Ectodermal cell (in vitro differentiated cells): Measurements from ENCODE around the gene GPRASP2.
"Not testable (repeated sequence)": the region's sequence is repeated elsewhere in the genome, so short reads cannot be mapped to it uniquely, and the experiment has no call there.

Experiments used
- H3K27ac ChIP-seq: 2 replicates; pipeline ENCODE4 v1.7.0; 2013; ENCODE audit warnings: mild to moderate bottlenecking, low read depth, low read length; ENCODE audit not compliant: insufficient read depth, poor library complexity, severe bottlenecking
- H3K27me3 ChIP-seq: 2 replicates; pipeline ENCODE4 v1.7.0; 2013; ENCODE audit warnings: mild to moderate bottlenecking, low read length; ENCODE audit not compliant: insufficient read depth, control insufficient read depth, poor library complexity, severe bottlenecking
- H3K36me3 ChIP-seq: one replicate; pipeline ENCODE4 v1.7.0; 2013; ENCODE audit warnings: low read length; ENCODE audit not compliant: control insufficient read depth, insufficient read depth
- H3K4me1 ChIP-seq: one replicate; pipeline ENCODE4 v1.7.0; 2013; ENCODE audit warnings: low read length; ENCODE audit not compliant: control insufficient read depth, insufficient read depth
- H3K4me3 ChIP-seq: 2 replicates; pipeline ENCODE4 v1.7.0; 2013; ENCODE audit warnings: low read depth, low read length, control low read depth; ENCODE audit not compliant: insufficient read depth
- H3K9me3 ChIP-seq: 2 replicates; pipeline ENCODE4 v1.7.0; 2013; ENCODE audit warnings: mild to moderate bottlenecking, low read length, moderate library complexity; ENCODE audit not compliant: control insufficient read depth
- WGBS, 2 experiments: methylation state at CpG; one replicate each; pipeline ENCODE4 v1.1.7; 2013; ENCODE audit warnings: missing lambda C conversion rate in 2 of 2; 5-methylcytosine and 5-hydroxymethylcytosine counted together

GPRASP2 gene

DNA sequence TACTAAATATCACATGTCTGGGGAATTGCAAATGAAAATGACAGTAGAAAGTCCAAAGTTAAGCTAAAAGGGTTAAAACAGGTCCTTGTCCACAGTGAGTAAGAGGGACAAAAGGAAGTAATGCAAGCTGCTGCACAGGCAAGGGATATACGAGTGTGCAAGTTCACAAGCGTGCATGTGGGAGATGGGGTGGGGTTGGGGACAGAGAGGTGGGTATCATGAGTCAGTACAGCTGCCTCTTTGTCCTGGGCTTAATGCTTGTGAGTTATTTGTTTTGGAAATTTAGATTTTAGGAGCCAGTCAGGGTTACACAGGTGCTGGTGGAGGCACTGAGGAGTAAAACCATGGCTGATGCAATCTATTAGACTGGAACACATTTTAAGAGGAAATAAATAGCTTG is 3.3 kb upstream of the GPRASP2 start:
- no peaks in the 10 kb centered on the region for H3K27me3 ChIP-seq
- no peaks in the 10 kb centered on the region for H3K9me3 ChIP-seq
- H3K4me1 ChIP-seq, result no peaks in the 10 kb centered on the region
- no peak overlapping the region for H3K4me3 ChIP-seq
- H3K27ac ChIP-seq, result no peak overlapping the region
- no peaks in the 10 kb centered on the region for H3K36me3 ChIP-seq
- WGBS, 2 experiments, result 93% methylated on average over 2 of the region's 2 CpGs

DNA sequence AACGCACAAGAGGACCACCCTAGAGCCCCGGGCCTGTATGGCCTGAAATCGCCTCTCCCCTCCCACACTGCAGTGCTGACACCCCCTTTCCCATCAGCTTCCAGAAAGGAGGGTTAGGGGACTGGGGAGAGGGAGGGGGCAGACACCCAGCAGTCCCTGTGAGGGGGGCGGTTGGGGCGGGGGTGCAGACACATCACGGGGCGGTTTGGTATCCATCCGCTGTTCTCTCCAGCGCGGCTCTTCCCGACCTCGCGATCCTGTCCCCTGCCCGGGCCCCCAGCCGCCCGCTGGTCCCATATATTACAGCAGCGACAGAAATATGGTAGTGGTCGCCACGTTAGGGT is 404 bp upstream of the GPRASP2 start:
- no peaks in the 10 kb centered on the region for H3K9me3 ChIP-seq
- H3K36me3 ChIP-seq, result no peaks in the 10 kb centered on the region
- H3K4me1 ChIP-seq, result no peaks in the 10 kb centered on the region
- H3K27ac ChIP-seq, result no peak overlapping the region
- no peaks in the 10 kb centered on the region for H3K27me3 ChIP-seq
- peak overlapping the region; percentile 60 for H3K4me3 ChIP-seq
- WGBS, 2 experiments, result 12 to 13% methylated on average over 18 to 19 of the region's 19 CpGs

DNA sequence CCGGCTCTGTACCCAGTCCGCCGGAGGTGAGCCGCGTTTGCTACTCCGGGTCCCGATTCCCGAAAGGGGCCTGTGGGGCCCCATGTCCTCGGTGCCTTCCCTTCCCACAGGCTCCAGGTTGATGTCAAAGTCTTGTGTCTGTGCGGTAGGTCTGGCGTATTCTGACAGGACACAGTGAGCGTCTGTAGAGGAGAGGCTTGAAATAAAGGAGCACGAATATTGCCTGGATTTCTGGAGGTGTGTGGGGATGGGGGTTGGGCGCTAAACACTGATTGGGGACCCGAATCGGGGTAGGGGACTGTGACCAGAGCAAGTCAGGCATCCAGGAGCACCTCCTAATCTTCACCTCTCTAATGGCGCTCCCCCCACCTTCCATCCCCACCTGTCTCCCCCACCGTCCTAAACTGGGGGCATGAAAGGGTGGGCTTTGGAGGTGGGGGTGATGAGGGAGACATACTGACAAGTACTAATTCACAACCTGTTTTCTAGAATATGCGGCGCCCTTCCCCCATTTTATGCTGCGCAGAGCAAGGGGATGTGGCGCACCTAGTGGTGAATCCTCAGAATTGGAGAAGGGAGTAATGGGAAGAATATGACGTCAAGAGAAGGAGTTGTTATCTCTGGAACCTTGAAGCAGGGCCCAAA is 855 bp downstream of the GPRASP2 start:
- 2 to 3% methylated on average over 18 to 19 of the region's 23 CpGs for WGBS, 2 experiments

DNA sequence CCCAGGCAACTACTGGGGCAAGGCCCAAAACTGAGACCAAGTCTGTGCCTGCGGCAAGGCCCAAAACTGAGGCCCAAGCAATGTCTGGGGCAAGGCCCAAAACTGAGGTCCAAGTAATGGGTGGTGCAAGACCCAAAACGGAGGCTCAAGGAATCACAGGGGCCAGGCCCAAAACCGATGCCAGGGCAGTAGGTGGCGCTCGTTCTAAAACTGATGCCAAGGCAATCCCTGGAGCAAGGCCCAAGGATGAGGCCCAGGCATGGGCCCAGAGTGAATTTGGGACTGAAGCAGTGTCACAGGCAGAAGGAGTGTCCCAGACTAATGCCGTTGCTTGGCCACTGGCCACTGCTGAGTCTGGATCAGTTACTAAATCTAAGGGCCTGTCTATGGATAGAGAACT is 2.7 kb downstream of the GPRASP2 start:
- no peaks in the 10 kb centered on the region for H3K27me3 ChIP-seq

More for the DNA sequence above, 855 bp downstream of the GPRASP2 start:
- H3K27me3 ChIP-seq, result no peaks in the 10 kb centered on the region
- H3K36me3 ChIP-seq, result no peaks in the 10 kb centered on the region
- no peaks in the 10 kb centered on the region for H3K4me1 ChIP-seq
- no peaks in the 10 kb centered on the region for H3K9me3 ChIP-seq
- H3K27ac ChIP-seq, result no peak overlapping the region
- peak overlapping the region; percentile 60 for H3K4me3 ChIP-seq

DNA sequence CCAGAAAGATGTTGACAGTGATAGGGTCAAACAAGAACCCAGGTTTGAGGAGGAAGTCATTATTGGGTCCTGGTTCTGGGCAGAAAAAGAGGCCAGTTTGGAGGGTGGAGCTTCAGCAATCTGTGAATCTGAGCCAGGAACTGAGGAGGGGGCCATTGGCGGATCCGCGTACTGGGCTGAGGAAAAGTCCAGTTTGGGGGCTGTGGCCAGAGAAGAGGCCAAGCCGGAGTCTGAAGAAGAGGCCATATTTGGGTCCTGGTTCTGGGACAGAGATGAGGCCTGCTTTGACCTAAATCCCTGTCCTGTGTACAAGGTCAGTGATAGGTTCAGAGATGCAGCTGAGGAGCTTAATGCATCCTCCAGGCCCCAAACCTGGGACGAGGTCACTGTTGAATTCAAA is 3.7 kb downstream of the GPRASP2 start:
- no peaks in the 10 kb centered on the region for H3K9me3 ChIP-seq
- H3K36me3 ChIP-seq, result no peaks in the 10 kb centered on the region
- 93 to 97% methylated on average over 5 of the region's 5 CpGs for WGBS, 2 experiments
- no peaks in the 10 kb centered on the region for H3K4me1 ChIP-seq
- no peaks in the 10 kb centered on the region for H3K27me3 ChIP-seq
- H3K27ac ChIP-seq, result no peak overlapping the region
- no peak overlapping the region for H3K4me3 ChIP-seq

More for the DNA sequence above, 2.7 kb downstream of the GPRASP2 start:
- H3K4me1 ChIP-seq, result no peaks in the 10 kb centered on the region
- H3K36me3 ChIP-seq, result no peaks in the 10 kb centered on the region
- 92 to 93% methylated on average over 6 of the region's 6 CpGs for WGBS, 2 experiments
- no peak overlapping the region for H3K4me3 ChIP-seq
- no peaks in the 10 kb centered on the region for H3K9me3 ChIP-seq
- no peak overlapping the region for H3K27ac ChIP-seq

DNA sequence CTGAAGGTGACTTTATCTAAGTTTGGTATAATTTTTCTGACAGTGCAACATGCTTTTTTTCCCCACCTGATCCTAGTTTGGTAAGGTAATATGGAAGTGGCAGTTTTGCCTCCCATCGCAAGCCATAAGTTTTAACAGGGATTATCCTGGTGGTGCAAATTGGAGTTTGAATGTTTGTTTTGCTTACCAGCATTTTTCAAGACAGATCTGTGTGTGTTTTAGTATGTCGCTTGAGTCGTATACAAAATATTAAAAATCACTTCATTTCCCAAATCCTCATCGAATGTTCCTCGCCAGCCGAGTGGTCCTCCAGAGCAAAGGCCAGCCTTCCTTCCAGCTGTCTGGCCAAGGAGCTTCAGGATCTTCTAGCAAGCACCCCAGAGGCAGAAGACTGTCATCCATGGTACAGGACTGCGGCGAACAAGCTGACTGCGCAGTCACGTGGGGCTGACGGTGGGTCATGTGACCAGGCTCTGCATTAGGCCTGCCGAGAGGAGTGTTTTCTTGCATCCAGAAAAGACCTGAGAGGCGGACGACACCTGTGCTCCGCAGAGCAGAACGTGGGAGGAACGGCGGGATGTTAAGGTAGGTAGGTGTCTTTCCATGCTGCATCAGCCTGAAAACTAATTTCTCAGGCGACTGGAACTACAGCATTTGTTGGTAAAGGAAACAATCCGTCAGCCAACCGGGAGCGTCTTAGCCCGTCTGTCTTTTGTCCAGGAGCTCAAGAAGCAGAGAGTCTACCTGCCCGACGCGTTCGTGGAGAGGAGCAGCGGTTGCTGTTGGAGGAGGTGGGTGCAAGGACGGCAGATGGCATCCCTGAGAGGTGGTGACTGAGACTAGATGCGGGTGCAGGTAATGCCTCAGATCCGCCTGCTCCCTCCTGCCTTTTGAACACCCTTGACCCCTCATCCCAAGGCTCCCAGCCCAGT is 8.3 kb downstream of the GPRASP2 start, which contains the start of gene GPRASP3:
GPRASP3 (plus strand) TSS at position 507 of the 932 bp plus-strand sequence. CDS start 28,253 bp downstream, outside the sequence.
- WGBS, 2 experiments, result 65 to 67% methylated on average over 27 to 29 of the region's 31 CpGs

DNA sequence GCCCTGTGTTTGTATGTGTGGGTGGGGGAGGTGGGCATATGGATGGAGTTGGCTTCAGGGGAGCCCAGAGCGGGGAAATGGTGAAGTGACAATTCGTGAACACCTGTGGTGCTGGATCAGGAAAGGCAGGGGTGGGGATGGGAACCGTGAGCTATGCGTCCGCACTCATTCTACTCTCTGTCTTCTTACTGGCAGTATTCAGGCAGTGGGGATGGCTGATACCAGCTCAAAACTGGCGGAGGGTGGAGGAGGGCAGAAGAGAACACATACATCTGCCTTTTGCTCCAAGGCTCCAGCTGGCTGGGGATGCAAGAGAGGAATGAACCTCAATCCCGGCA is 8.9 kb downstream of the GPRASP2 start:
- H3K4me1 ChIP-seq, H3K9me3 ChIP-seq, H3K36me3 ChIP-seq, H3K27ac ChIP-seq, H3K4me3 ChIP-seq, H3K27me3 ChIP-seq: not testable (repeated sequence)
- WGBS, 2 experiments, result 87 to 90% methylated on average over 3 to 6 of the region's 7 CpGs

More for the DNA sequence above, 8.3 kb downstream of the GPRASP2 start, which contains the start of gene GPRASP3:
- H3K27ac ChIP-seq, result no peak within 1 kb of the TSS
- H3K36me3 ChIP-seq, result no peaks in the 10 kb centered on the region
- H3K4me1 ChIP-seq, result no peaks in the 10 kb centered on the region
- H3K9me3 ChIP-seq, result no peaks in the 10 kb centered on the region
- peak within 1 kb of the TSS; percentile 15 for H3K4me3 ChIP-seq
- no peaks in the 10 kb centered on the region for H3K27me3 ChIP-seq

DNA sequence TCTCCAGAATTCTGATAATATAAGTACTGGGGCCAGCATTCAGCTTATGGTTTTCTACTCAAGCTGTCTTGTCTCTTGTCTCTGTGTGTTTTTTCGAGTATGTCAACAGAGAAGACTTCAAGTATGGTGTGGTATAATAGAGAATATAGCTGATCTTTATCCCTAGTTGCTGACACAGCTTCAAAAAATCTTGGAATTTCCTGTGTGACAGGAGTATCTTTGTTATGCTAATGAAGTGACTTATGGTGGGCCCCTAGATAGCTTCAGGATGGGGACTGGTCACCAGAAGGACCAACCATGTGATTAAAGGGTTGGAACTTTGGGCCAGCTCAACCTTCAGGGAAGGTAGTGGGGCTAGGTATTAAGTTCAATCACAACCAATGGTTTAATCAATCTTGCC is 11.2 kb downstream of the GPRASP2 start:
- no peaks in the 10 kb centered on the region for H3K27me3 ChIP-seq
- WGBS, 2 experiments, result 71 to 94% methylated on average over 1 of the region's 1 CpG
- H3K4me3 ChIP-seq, result no peak overlapping the region
- H3K36me3 ChIP-seq, result no peaks in the 10 kb centered on the region
- H3K9me3 ChIP-seq, result no peaks in the 10 kb centered on the region
- no peak overlapping the region for H3K27ac ChIP-seq
- no peaks in the 10 kb centered on the region for H3K4me1 ChIP-seq

DNA sequence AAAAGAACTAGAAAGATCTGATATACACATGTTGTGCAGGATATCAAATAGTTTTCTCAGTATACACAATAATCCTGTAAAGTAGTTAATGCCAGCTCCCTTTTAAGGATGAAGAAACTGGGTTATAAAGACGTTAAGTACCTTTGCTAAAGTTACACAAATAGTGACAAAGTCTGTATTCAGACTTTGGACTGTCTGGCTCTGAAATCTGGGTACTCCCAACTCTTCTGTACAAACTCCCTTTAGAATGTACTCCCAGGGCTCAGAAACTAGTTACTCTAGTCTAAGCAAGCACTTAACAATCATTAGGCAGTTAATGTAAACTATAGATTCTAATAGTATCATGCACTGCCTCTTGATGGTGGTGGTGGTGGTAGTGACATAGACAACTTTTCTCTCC is 15.5 kb downstream of the GPRASP2 start:
- no peak overlapping the region for H3K4me3 ChIP-seq
- no peaks in the 10 kb centered on the region for H3K4me1 ChIP-seq
- no peak overlapping the region for H3K27ac ChIP-seq
- H3K9me3 ChIP-seq, result no peaks in the 10 kb centered on the region
- H3K36me3 ChIP-seq, result no peaks in the 10 kb centered on the region
- 86 to 95% methylated on average over 1 of the region's 1 CpG for WGBS, 2 experiments
- H3K27me3 ChIP-seq, result no peaks in the 10 kb centered on the region

DNA sequence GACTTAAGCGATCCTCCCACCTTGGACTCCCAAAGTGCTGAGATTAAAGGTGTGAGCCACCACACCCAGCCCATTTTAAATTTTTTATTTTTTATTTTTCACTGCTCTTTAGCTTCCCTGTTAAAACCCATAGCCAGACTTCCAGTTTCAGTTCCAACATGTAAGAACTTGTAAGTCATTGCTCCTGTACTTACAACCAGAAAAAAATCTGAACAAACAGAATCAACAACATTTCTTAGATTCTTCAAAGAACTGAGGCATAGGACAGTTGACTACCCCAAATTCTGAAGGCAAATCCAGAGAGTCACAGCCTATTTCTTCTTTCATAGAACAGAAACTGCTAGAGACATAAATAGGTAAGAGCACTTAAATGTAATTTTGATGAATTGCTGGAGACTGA is 16.4 kb downstream of the GPRASP2 start:
- 80% methylated on average over 1 of the region's 1 CpG; no CpG with 5 or more reads in 1 of the 2 experiments for WGBS, 2 experiments
- H3K4me3 ChIP-seq, result no peak overlapping the region
- H3K27ac ChIP-seq, result no peak overlapping the region
- H3K36me3 ChIP-seq, result no peaks in the 10 kb centered on the region
- no peaks in the 10 kb centered on the region for H3K4me1 ChIP-seq
- H3K27me3 ChIP-seq, result no peaks in the 10 kb centered on the region
- no peaks in the 10 kb centered on the region for H3K9me3 ChIP-seq
